Measurements from ENCODE around the gene RNF113A.

DNA sequence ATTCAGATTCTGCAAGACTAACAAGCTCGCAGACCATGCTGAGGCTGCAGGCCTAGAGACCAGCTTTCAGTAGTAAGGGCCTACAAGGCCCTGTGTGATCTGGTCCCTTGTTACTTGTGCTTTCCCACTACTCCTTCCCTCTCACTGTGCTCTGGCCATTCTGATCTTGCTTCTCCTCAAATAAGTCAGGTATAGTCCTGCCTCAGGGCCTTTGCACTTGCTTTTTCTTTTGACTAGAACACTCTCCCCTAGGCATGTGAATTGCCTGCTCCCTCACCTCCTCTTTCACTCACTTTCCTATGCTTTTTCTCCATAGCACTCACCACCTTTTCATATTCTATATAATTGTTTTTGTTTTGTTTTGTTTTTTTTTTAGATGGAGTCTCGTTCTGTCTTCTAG, 46.3 kb upstream of the RNF113A start:
- TF ChIP-seq CTCF (IDR thresholded peaks at IDR 0.05) (no peak), POLR2A (IDR thresholded peaks at IDR 0.05) (no peak), POLR2AphosphoS5 (IDR thresholded peaks at IDR 0.05) (no peak)
